ENCODE results near the gene HELQ.

Gene HELQ

GRCh38 chr4:83484500-83485461, 29.2 kb upstream of the HELQ start, which contains the start of gene ABRAXAS1:
TSS of gene ABRAXAS1 (minus strand) at chr4:83485100. CDS start at chr4:83485072, 28 bp downstream.
- peak; percentile 23 for DNase-seq (ENCODE audit: low read depth, low spot score)
- peak within 1 kb of the TSS; percentile 89 for H3K4me3 ChIP-seq (ENCODE audit: low read depth, low read length)
- POLR2A ChIA-PET = interaction anchor here (0.7 kb wide), 1 partner anchor 146 kb away, joined by 3 read pairs; no protein-coding TSS in a partner anchor
- no peak for TF ChIP-seq CTCF (IDR thresholded peaks at IDR 0.05; ENCODE audit: insufficient read depth, low read length, missing control alignments)
- CTCF ChIA-PET = interaction anchor here (0.9 to 1.8 kb wide), 4 partner anchors 24 to 160 kb away, joined by 3 to 8 read pairs (median 7); no protein-coding TSS in a partner anchor

- TF ChIP-seq CTCF (IDR thresholded peaks at IDR 0.05; ENCODE audit: insufficient read depth, low read length, missing control alignments) = no peak
- DNase-seq (ENCODE audit: low read depth, low spot score) = no peak
- ChIA-PET CTCF (no interaction called here), POLR2A (no interaction called here)
- H3K4me3 ChIP-seq (ENCODE audit: low read depth, low read length) = no peak overlapping the region
These were observed 18.3 kb upstream of the HELQ start for GRCh38 chr4:83473966-83474365.

- TF ChIP-seq CTCF (IDR thresholded peaks at IDR 0.05; ENCODE audit: insufficient read depth, low read length, missing control alignments) = no peak
- POLR2A ChIA-PET = no interaction called here
- CTCF ChIA-PET = no interaction called here
- H3K4me3 ChIP-seq (ENCODE audit: low read depth, low read length) = no peak overlapping the region
- DNase-seq (ENCODE audit: low read depth, low spot score) = no peak
These were observed 17.8 kb upstream of the HELQ start for GRCh38 chr4:83473423-83473822.

GRCh38 chr4:83456184-83456501, 520 bp upstream of the HELQ start:
- POLR2A ChIA-PET = interaction anchor here (0.7 to 1.7 kb wide), 4 partner anchors 15 to 421 kb away, joined by 3 to 7 read pairs (median 3); partner anchors contain the start of genes COPS4 and COQ2
- no peak for TF ChIP-seq CTCF (IDR thresholded peaks at IDR 0.05; ENCODE audit: insufficient read depth, low read length, missing control alignments)
- H3K4me3 ChIP-seq (ENCODE audit: low read depth, low read length) = peak overlapping the region; percentile 91
- CTCF ChIA-PET = interaction anchor here (1.1 kb wide), 1 partner anchor 185 kb away, joined by 3 read pairs; no protein-coding TSS in a partner anchor
- no peak for DNase-seq (ENCODE audit: low read depth, low spot score)

- peak overlapping the region; percentile 91 for H3K4me3 ChIP-seq (ENCODE audit: low read depth, low read length)
- DNase-seq (ENCODE audit: low read depth, low spot score) = no peak
- POLR2A ChIA-PET = interaction anchor here (1.7 kb wide), 1 partner anchor 170 kb away, joined by 7 read pairs; the partner anchor contains the start of gene COQ2
- no peak for TF ChIP-seq CTCF (IDR thresholded peaks at IDR 0.05; ENCODE audit: insufficient read depth, low read length, missing control alignments)
- CTCF ChIA-PET = interaction anchor here (0.8 to 1.6 kb wide), 4 partner anchors 14 to 170 kb away, joined by 3 read pairs; partner anchors contain the start of gene COQ2
These were observed 937 bp downstream of the HELQ start for GRCh38 chr4:83454686-83455085.

GRCh38 chr4:83449009-83449408, 6.6 kb downstream of the HELQ start:
- no peak overlapping the region for H3K4me3 ChIP-seq (ENCODE audit: low read depth, low read length)
- POLR2A ChIA-PET = interaction anchor here (0.6 kb wide), 1 partner anchor 166 kb away, joined by 3 read pairs; no protein-coding TSS in a partner anchor
- no peak for TF ChIP-seq CTCF (IDR thresholded peaks at IDR 0.05; ENCODE audit: insufficient read depth, low read length, missing control alignments)
- no peak for DNase-seq (ENCODE audit: low read depth, low spot score)
- CTCF ChIA-PET = no interaction called here
